GM10847 (cell line): ENCODE measurements around the gene SMAP2.

Experiments used
- POLR2A ChIP-seq: IDR thresholded peaks from 2 replicates; pipeline ENCODE4 v1.6.1; 2011; ENCODE audit not compliant: insufficient read length; ENCODE audit errors: extremely low read depth

The SMAP2 gene

DNA sequence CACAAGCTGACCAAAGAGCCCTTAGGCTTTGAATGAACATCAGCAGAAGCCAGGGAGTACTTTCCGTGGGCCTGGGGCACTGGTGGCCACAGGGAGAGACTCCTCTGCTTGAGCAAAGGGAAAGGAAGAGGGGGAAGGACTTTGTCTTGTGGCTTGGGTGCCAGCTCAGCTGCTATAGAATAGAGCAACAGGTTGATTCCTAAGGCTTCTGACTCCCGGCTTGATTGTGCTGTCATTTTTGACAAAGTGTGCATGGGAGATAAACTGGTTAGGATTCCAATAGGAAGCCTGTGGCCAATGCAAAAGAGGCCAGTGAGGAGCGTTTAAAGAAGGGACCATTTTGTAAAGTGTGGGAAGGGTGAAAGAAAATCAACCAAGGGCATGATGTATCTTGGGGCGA, 11.9 kb upstream of the SMAP2 start:
- no peak for TF ChIP-seq POLR2A

DNA sequence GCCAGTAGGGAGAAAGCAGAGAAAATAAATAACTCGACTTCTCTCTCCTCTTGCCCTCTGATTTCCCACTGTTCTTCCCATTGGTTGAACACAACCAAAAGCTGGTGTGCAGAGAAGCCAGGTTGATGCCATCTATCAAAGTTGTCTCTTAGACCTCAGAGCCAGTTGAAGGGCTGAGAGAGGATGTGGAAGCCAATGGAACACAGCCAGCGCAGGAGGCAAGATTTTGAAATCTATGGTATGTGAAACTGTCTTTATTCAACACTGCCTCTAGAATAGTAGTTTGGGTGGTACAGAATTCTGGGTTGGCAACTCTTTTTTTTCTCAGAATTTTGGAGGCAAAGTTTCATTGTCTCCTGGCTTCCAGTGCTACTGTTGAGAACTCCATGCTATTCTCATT, 11.3 kb upstream of the SMAP2 start:
- TF ChIP-seq POLR2A: no peak

DNA sequence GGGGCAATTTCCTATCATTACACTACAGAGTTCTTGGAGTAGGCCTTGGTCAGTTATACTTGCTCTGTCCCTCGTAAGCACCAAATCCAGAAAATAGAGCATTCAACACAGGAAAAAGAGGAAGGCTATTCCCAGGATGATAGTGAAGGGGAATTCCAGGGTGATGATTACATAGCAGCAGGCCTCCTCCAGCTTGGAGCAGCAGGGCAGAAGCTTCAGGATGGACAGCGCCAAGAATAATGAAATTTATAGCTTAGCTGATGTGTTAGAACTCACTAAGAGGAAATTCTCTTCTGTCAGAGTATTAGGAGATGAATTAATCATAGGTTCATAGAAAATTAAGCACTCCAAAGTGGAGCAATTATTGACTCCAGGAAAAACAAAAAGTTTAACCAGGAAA, 10.8 kb upstream of the SMAP2 start:
- no peak for TF ChIP-seq POLR2A

DNA sequence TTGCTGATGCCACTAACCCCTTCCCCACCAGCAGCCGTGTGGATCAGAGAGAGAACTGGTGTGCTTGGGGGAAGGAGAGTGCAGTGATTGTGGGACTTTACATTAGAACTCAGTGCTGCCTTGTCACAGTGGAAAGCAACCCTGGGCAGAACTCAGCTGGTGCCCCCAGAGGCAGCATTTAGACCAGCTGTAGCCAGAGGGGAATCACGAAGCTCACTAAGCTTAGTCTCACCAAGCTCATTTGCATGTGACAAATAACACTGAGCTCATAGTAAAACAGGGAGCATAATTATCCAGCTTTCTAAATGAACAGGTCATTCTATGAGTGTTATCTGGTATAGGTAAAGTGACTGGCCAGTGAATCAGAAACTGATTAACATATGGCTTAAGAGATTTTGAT, 9.8 kb upstream of the SMAP2 start:
- no peak for TF ChIP-seq POLR2A

DNA sequence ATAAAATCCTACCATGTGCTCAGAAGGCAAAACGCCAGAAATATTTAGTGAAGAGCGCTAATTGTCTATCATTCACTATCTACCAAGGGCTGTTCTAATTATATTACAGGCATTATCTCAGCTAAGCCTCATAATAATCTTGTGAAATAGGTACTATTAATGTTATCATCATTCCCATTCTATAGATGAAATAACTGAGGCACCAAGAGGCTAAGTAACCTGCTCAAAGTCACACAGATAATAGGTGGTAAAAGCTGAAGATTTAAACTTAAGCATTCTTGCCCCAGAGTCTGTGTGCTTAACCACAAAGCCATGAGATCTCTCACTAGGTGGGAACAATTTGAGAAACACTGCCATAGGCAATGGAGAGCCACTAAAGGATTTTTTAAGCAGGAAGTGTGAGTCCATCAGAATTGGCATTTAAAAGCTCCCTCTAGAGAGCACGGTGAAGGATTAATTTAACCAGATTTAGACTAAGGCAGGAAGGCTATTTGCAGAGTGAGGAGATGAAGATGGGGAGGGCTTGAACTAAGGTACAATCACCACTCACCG, 1.7 kb upstream of the SMAP2 start:
- TF ChIP-seq POLR2A: no peak

DNA sequence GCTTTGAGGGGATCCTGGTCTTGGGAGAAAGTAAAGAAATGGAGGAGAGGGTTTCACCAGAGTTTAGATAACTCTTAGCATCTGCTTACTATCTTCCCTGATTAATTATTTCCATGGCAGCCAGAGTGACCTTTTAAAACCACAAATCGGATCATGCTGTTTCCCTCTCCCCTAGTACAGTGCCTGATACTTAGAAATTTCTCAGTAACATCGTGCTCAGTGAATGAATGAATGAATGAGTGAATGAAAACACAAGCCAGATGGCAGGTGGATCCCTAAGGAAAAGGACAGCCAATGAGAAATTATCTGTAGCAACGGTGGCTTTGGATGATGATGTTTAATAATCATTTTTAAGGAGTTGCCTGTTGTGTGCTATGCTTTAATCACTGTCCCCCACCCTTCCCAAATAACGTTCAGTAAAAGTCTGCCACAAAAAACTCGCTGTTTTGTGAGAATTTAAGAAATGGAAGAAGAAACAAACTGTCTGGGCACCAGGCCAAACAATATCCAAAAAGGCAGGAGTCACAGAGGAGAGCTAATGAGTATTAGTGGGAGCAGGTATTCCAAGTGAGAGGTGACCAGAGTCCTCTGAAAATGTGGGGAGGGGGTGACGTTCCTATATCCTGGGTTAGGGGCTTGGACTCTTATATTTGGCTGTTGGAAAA, 737 bp upstream of the SMAP2 start:
- TF ChIP-seq POLR2A: no peak

DNA sequence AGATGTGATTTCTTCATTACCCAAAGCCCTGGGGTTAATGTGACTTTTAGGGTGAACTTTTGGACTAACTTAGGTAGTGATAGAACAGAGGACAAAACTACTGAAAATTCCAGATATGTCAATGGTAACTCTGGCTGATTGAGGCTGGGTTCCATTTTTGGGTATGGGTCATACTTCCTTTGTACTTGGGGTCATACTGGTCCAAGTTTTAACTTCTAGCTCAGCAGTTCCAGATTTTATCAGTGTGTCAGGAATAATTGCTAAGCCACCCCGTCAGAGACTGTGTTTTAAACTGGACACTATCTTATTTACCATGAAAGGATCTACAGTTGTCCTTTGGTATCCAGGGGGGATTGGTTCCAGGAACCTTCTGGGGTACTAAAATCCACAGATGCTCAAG, 4.0 kb downstream of the SMAP2 start:
- no peak for TF ChIP-seq POLR2A

DNA sequence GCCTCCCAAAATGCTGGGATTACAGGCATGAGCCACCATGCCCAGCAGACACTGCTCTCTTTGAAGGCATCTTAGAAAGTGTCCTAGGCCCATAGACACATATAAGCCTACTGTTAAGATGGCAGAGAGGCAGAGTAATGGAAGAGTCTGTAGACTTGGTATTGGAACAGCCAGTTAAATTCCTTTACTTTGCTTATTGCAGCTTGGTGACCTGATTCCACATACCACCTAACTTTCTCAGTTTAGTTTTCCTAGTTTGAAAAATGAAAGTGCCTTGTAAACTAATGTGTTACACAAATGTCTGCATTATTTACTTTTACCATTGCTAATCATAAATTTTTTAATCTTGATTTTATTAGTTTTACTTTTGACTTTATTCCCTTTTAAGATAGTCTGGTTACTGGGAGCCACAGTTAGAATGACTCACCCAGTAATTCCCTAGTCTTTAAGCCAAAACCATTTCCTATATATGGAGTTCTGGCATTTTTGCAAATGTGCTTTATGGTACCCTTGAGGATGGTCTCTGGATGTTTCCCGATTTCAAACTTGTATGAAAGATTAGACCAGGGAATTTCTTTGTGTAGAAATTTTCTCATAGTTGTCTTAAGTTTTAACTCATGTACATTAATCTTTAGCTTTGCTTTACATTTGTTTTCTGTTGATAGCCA, 6.4 kb downstream of the SMAP2 start:
- no peak for TF ChIP-seq POLR2A

DNA sequence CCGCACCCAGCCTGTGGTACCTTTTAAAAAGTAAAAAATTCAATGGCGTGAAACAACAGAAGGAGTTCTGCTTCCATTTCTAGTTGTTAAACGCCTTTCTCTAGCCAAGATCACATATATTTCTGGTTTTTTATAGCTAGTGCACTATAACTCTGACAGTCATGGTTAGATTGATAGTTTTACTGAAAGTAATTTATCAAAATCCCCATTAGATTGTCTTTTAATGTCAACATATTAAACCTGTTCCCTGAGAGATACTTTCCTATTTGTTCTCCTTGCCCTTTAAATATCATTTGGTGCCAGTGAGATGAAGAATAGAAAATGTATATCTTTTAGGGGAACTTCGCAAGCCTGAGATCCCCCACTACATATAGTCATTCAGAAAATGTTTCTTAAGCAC, 7.3 kb downstream of the SMAP2 start:
- no peak for TF ChIP-seq POLR2A

DNA sequence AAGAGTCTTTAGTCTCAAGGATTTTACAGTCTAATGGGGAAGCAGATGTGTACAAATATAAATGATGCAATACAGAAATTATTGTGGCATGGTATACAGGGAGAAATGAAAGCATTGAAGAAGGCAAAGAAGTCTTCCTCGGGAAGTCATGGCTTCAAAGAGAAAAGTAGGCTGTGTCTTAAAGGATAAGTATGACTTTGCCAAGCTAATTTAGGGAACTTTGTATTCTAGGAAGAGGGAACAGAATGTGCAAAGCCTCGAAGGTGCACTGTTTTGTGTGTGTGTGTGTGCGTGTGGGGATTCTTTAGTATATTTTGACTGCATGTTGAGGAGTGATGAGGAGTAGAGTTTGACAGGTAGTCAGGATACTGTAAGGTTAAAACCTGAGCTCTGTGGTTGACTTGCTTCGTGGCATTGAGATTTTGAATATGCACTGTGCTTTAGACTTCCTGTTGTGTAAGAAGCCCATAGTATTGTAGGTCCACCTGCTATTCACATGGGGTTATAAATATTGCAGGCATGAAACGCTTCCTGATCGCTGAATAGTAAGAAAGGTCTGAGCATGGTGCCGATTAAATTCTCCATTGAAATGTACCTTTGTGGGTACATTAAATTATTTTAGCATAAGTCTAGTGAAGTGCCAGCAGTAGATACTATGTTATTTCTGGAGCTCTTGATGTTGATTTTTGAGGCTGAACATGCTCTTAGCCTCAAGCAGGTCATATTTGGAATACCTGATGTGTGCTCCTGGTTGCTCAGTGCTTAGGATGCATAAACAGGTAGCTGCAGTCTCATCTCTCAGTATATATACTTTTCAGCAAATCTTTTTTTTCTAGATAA, 8.0 kb downstream of the SMAP2 start:
- no peak for TF ChIP-seq POLR2A

DNA sequence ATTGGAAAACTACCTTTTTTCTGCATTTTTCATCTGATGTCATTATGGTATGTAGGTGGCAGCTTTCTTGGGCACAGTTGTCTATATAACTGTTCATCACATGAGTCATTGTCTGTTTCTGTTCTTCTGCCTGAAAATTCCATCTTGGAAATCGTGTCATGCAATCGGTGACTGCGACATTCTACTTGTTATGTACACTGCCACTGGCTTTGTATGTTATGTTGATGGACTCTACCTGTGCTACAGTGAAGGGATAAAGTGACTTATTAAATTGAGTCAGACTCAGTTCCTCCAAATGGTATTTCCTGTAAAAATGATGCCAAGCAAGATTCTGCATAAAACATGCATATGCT, 8.6 kb downstream of the SMAP2 start:
- TF ChIP-seq POLR2A: no peak

DNA sequence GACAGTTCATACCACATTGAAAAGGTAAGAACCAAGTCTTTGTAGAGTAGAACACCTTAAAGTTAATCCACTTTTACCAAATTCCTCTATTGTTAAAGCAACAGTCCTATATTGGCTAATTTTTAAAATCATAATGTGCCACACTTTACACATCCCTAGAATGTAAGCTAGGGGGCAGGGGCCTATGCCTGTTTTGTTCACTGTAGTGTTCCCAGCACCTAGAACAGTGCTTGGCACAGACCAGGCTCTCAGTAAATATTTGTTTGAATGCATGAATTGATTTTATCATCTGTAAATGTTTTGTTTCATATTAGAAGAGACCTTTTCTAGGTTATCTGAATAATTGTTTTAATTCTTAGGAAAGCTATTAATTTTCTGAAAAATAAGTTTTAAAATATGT, 9.1 kb downstream of the SMAP2 start:
- TF ChIP-seq POLR2A: no peak

DNA sequence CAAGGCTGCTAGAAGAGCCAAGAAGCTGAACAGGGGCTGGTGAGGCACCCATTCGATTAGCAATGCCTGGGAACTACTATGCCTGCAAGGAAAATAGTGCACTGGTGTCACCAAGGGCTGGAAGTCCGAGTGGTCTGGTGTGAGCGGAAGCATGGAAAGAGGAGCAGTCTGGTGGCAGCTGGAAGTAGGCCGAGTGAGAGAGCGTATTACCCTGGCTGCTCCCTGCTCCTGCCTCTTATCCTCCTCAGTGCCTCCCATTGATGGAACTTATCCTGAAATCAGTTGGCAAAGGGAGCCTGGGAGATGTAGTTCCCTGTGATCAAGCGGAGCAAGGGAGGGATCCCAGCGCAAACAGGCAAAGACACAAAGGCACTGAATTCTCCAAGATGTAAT, 9.6 kb downstream of the SMAP2 start:
- TF ChIP-seq POLR2A: no peak

DNA sequence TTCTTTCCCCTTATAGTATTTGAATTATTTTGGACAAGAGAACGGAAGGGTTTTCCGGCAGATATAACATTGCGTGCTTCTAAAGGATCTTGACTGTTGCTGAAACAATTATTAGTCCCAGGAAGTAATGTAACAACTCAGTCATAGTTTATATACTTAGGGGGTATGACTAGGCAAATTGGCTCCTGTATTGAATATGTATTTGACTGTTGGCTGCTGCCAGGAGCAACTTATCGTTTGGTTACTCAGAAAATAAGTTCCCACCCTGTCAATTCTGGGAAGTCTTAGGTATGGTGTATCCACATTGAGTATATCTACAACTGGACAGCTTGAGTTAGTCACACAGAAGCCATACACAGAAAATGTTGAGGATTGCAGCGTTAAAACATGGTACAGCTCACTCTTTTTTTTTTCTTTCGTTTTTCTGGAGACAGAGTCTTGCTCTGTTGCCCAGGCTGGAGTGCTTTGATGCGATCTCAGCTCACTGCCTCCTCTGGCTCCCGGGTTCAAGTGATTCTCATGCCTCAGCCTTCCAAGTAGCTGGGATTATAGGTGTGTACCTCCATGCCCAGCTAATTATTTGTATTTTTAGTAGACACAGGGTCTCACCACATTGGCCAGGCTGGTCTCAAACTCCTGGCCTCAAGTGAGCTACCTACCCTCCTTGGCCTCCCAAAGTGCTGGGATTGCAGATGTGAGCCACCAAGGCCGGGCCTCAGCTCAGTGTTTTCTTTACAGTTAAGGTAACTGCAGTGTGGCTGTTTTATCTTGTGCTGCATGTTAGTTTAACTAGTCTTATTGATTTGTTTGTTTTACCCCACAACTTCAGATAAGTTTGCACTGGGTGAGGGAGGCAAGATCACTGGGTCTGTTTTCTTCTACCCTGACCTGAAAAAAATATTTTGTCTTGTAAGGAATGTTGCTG, 10.2 kb downstream of the SMAP2 start:
- no peak for TF ChIP-seq POLR2A

DNA sequence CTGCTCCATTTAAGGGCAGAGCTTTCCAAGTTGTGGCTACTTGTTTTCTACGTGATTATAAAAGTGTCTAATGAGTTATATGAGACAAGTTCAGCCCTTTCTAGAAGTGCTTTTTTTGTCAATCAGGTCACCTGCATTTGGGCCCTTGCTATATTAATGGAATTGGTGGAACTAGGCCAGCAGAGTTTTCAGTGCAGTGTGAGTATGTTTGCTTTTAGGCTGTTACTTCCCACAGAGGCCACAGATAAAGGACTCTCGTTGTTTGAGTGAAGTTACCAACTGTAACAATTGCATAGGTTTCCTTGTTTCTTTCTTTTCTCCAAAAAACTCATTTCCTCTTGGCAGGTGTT, 10.9 kb downstream of the SMAP2 start:
- no peak for TF ChIP-seq POLR2A

DNA sequence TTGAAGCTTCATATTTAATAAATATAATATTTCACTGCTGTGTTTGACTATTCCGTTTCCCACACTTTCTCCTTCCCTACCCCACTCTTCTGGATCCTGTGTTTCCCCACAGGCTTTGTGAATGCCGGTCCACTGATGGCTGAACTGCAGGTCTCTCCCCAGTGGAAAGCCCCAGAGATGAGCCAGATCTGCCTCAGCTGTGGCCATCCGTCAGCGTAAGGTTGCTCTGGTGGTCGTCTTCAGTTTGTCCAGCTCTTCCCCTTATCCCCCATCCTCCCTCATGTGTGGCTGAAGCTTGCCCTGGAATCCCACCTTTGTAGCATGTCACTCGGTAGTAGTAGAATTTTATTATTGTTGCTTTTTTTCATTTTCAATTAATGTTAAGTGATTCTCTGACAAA, 11.4 kb downstream of the SMAP2 start:
- no peak for TF ChIP-seq POLR2A
